Renal cortex interstitium (tissue), 11 donors: ENCODE measurements around the gene ANO8. TPM values are rescaled to one million over a fixed set of nuclear protein-coding genes. Genes with fewer than 3 reads are reported as not detected.
"Not testable (repeated sequence)": the region's sequence is repeated elsewhere in the genome, so short reads cannot be mapped to it uniquely, and the experiment has no call there.

ENCODE experiments used
- DNase-seq, 11 donors: peaks; one replicate each; pipeline ENCODE4 v3.0.0-alpha.2; 2013; ENCODE audit warnings: low read depth in 9 of 11, low spot score in 4 of 11; ENCODE audit errors: extremely low read depth in 1 of 11
- polyA plus RNA-seq, 3 donors: library from polyadenylated mRNA; unstranded; fragments of 120-200 nt; gene quantifications; one replicate each; pipeline ENCODE4 v1.2.1, GENCODE V29; 2013; ENCODE audit not compliant: insufficient read length in 3 of 3

The ANO8 gene
- polyA plus RNA-seq, 3 donors = 9.3 to 17.4 (median 13.9) TPM

- DNase-seq = peak; percentile 83 to 95 (median 92)
Observed at GRCh38 chr19:17303167-17303939, 31.3 kb downstream of the ANO8 start, which contains the start of gene ABHD8. ABHD8 (minus strand) TSS chr19:17303425; CDS start chr19:17301616, 1,809 bp downstream.

GRCh38 chr19:17302391-17303166, 32.1 kb downstream of the ANO8 start:
- DNase-seq = no peak

GRCh38 chr19:17300992-17301619, 33.5 kb downstream of the ANO8 start:
- DNase-seq = no peak

GRCh38 chr19:17296976-17297375, 37.7 kb downstream of the ANO8 start:
- DNase-seq = no peak

- DNase-seq = no peak
Observed at GRCh38 chr19:17296273-17296672, 38.4 kb downstream of the ANO8 start.

- DNase-seq = not testable (repeated sequence)
Observed at GRCh38 chr19:17295551-17295950, 39.1 kb downstream of the ANO8 start.

GRCh38 chr19:17294051-17294891, 40.4 kb downstream of the ANO8 start:
- DNase-seq = no peak

- no peak for DNase-seq
Observed at GRCh38 chr19:17293605-17294004, 41.0 kb downstream of the ANO8 start.

- peak in 8 of 11 donors; percentile 46 to 75 (median 72) for DNase-seq
Observed at GRCh38 chr19:17292301-17293074, 42.2 kb downstream of the ANO8 start.

- DNase-seq = peak in 5 of 11 donors; percentile 51 to 74 (median 60)
Observed at GRCh38 chr19:17289489-17289888, 45.2 kb downstream of the ANO8 start.

GRCh38 chr19:17286752-17287151, 47.9 kb downstream of the ANO8 start:
- no peak for DNase-seq

GRCh38 chr19:17286263-17286662, 48.4 kb downstream of the ANO8 start:
- no peak for DNase-seq

- DNase-seq = no peak
Observed at GRCh38 chr19:17285415-17286135, 49.1 kb downstream of the ANO8 start.

- DNase-seq = no peak
Observed at GRCh38 chr19:17283504-17283996, 51.1 kb downstream of the ANO8 start.

- peak in 7 of 11 donors; percentile 66 to 75 (median 75) for DNase-seq
Observed at GRCh38 chr19:17282488-17283125, 52.0 kb downstream of the ANO8 start.

GRCh38 chr19:17281391-17282304, 53.0 kb downstream of the ANO8 start, which contains the start of gene ANKLE1:
ANKLE1 (plus strand) TSS chr19:17281901; CDS start chr19:17281921, 20 bp downstream.
- DNase-seq = no peak
